ENCODE measurements around the gene CGB8.
"Not testable (repeated sequence)": the region's sequence is repeated elsewhere in the genome, so short reads cannot be mapped to it uniquely, and the experiment has no call there.

CGB8 gene

GRCh38 chr19:49064768-49065611 is 16.1 kb upstream of the CGB8 start, which contains the start of gene NTF4:
Gene NTF4 (minus strand): TSS chr19:49064818. CDS start chr19:49061997, 2,821 bp downstream.
- no peak for DNase-seq

- DNase-seq, result no peak
These were observed 15.2 kb upstream of the CGB8 start for GRCh38 chr19:49064029-49064629.

- DNase-seq, result no peak
These were observed 12.5 kb upstream of the CGB8 start for GRCh38 chr19:49061445-49061844.

- no peak for DNase-seq
These were observed 12.1 kb upstream of the CGB8 start for GRCh38 chr19:49061000-49061399.

DNA sequence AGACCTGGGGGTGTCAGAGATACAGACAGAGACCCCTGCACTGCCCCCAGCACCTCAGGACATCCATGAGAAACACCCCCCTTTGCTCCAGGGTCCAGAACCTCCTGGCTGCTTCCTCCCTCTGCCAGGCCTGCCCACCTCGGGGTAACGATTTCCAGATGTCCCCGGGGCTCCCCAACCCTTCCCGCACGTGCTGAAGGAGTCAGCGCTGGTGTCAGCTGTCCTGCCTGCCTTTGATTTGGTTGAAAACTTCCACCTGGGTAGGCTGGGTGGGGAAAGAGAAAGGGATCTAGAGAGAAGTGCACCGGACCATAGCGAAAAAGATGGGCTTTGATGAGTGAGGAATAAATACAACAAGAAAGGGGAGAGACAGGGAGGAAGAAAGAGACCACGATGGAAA is 10.1 kb upstream of the CGB8 start:
- no peak for DNase-seq

DNA sequence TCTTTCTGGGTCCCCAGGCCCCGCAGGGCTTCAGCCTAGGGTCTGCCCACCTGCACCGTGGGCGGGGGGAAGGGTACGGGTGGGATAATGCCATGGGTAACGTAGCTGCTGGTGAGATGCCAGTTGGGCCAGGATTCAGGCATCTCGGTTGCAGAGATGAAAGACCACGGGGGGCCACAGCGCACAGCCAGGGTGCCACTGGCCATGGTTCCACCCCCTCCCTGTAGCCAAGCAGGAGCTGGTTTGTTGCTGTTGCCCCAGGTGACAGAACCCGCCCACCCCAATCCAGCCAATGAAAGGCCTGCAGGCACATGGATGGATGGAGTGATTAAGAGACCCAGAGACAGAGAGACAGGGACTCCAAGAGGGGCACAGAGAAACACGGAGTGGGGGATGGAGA is 9.7 kb upstream of the CGB8 start:
- DNase-seq, result no peak

GRCh38 chr19:49057636-49058234 is 8.8 kb upstream of the CGB8 start, which contains the start of gene CGB7:
Gene CGB7 (minus strand): TSS chr19:49057749. CDS start chr19:49055375, 2,374 bp downstream.
- DNase-seq, result no peak

DNA sequence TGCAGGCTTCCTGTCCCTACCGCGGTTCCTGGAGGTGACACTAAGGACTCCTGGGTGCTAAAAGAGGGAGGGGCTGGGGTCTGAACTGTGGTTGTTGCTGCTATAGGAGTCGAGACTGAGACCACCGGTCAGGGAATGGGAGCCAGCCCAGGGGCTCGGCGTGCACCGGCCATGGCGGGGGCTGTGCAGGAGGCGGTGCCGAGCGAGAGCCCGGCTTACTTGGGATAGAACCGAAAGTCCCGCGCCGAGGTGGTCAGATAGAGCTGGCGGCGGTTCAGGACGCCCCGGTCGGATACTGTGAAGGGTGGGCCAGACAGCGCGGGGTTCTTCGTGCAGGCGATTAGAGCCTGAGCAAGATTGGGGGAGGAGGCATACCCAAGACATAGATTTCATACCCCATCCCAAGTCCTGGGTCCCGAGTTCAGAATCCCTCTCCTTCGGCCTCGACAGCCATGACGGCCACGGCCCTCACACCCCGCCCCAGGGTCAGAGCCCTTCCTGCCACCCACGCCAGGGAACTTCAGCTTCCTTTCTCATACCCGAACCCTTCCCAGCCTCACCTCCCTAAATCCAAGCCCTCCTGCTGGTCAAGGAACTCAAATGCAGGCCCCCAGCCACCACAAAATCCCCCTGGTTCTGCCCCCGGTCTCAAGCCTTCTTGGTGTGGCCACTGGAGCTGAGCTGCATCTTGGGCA is 8.1 kb upstream of the CGB8 start:
- DNase-seq, result not testable (repeated sequence)

GRCh38 chr19:49056101-49056901 is 7.4 kb upstream of the CGB8 start:
- DNase-seq, result peak; percentile 21

DNA sequence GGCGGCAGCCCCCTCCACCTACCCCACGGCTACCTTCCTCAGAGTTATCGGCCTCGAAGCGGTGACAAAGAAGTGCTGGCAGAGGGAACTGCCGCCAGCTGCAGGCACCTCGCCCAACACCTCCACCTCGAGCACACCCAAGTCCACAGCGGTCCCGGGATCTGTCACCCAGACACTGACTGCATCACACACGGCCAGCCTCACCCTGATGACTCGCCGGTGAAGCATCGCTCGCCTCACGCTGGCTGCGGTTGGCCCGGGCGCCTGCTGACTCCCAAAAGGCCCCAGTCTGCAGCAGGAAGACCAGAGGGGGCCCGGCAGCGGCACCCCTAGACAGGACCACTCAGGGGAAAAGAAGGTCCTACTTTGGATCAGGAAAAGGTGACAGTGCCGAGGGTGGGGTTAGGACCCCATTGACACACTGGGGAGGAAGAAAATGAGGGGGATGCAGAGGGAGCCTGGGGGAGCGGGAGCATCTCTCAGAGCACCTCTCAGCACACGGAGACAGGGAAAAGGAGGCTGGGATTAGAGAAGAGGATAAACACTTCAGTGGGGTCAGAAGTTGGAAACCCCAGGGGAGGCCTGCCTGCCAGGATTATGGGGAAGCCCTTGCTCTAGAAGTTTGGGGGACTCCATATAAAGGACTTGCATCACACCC is 1.6 kb upstream of the CGB8 start:
- not testable (repeated sequence) for DNase-seq

GRCh38 chr19:49049834-49050233 is 923 bp upstream of the CGB8 start:
- DNase-seq, result not testable (repeated sequence)

DNA sequence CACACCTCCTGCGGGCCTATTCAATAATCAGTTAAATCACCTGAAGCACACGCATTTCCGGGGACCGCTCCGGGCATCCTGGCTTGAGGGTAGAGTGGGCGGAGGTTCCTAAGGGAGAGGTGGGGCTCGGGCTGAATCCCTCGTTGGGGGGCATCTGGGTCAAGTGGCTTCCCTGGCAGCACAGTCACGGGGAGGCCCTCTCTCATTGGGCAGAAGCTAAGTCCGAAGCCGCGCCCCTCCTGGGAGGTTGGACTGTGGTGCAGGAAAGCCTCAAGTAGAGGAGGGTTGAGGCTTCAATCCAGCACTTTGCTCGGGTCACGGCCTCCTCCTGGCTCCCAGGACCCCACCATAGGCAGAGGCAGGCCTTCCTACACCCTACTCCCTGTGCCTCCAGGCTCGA is 5.4 kb downstream of the CGB8 start, which contains the start of gene CGB5:
Gene CGB5, plus strand, starts transcription at position 301 of the 400 bp plus-strand sequence. CDS start 362 bp downstream, outside the sequence.
- DNase-seq, result not testable (repeated sequence)

GRCh38 chr19:49042666-49043065 is 6.2 kb downstream of the CGB8 start:
- DNase-seq, result not testable (repeated sequence)

GRCh38 chr19:49042177-49042576 is 6.7 kb downstream of the CGB8 start:
- no peak for DNase-seq

DNA sequence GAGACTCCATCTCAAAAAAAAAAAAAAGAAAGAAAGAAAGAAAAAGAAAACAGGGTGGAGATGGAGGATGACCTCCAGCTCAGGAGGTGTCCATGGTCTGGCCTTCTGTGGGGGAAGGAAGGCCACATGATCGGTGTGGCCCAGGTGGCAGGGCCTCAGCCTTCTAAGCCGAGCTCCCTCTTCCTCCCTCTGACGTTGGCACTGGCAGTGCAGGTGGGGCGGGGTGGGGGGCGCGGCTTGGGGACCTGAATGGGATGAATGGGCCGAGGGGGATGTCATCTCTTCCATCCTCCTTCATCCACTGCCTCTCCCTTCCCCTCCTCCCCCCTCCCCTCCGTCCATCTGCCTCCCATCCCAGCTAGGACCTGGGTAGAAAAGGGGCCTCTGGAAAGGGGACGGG is 9.2 kb downstream of the CGB8 start:
- DNase-seq, result not testable (repeated sequence)

- DNase-seq, result not testable (repeated sequence)
These were observed 10.2 kb downstream of the CGB8 start for GRCh38 chr19:49038557-49039276.

GRCh38 chr19:49038111-49038510 is 10.8 kb downstream of the CGB8 start:
- DNase-seq, result not testable (repeated sequence)

- DNase-seq, result not testable (repeated sequence)
These were observed 12.1 kb downstream of the CGB8 start, which contains the start of gene CGB1 for GRCh38 chr19:49036815-49037214. Gene CGB1 (minus strand): TSS chr19:49036895. CDS start chr19:49036711, 184 bp downstream.

DNA sequence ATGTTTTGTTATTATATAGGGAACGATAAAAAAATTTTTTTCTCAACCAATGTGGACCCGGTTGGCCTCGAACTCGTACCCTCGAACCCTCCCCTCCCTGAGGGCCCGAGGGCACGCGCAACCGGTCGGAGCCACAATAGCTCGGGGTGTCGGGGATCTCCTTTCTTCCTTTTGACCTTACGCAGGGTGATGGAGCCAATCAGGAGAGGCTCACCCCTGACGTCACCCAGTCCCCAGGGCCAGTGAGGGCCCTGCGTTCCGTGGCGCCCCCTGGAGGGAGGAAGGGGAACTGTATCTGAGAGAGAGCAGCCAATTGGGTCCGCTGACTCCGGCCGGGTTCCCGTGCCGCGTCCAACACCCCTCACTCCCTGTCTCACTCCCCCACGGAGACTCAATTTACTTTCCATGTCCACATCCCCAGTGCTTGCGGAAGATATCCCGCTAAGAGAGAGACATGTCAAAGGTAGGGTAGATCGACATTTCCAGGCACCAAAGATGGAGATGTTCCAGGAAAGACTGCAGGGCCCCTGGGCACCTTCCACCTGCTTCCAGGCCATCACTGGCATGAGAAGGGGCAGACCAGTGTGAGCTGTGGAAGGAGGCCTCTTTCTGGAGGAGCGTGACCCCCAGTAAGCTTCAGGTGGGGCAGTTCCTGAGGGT is 17.1 kb downstream of the CGB8 start, which contains the start of gene CGB2:
Gene CGB2, plus strand, starts transcription at position 249 of the 660 bp plus-strand sequence. Its CDS starts 206 bp downstream, at position 455.
- peak; percentile 28 for DNase-seq

DNA sequence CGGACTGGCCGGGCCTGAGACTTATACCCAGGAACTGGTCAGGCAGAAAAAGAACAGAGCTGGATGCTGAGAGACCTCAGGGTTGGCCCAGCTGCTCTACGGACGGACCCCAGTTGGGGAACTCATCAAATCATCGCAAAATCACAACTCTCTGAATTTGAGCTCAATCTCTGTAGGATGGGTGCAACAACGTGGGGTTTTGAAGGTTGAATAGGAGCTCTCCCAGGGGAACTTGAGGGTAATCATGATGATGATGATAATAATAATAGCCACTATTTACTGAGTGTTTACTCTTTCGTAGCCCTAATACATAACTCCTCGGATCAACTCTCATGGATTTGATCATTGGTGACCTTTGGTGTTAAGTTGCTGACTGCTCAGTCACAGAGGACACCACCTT is 18.6 kb downstream of the CGB8 start:
- not testable (repeated sequence) for DNase-seq

Data from effector CD4-positive, alpha-beta T cell (primary cell).